Stomach (tissue), 4 donors: Measurements from ENCODE around the gene PLSCR3.
"Not testable (repeated sequence)": the region's sequence is repeated elsewhere in the genome, so short reads cannot be mapped to it uniquely, and the experiment has no call there.

Experiments
- CTCF ChIP-seq, 7 experiments: fragments of 450-650 bp in 4 of 7; fragments of 200-600 bp in 3 of 7; sonication (generic) in 3 of 7; IDR thresholded peaks; one replicate each; pipeline ENCODE4 v1.5.1; 2016 to 2019; ENCODE audit warnings: antibody characterized with exemption in 7 of 7, control low read depth in 2 of 7, mild to moderate bottlenecking in 1 of 7
- EP300 ChIP-seq: sonication (generic); formaldehyde crosslinking; IDR thresholded peaks from one replicate; pipeline ENCODE4 v1.6.1; 2017; ENCODE audit warnings: antibody characterized with exemption
- POLR2A ChIP-seq, 4 donors: fragments of 450-650 bp; IDR thresholded peaks; one replicate each; pipeline ENCODE4 v1.6.1; 2016; ENCODE audit warnings: antibody characterized with exemption in 4 of 4, control low read depth in 2 of 4, mild to moderate bottlenecking in 1 of 4, moderate library complexity in 1 of 4
- POLR2AphosphoS5 ChIP-seq, 3 donors: sonication (generic); formaldehyde crosslinking; IDR thresholded peaks; one replicate each; pipeline ENCODE4 v1.6.1; 2016; ENCODE audit warnings: antibody characterized with exemption in 3 of 3

GRCh38 chr17:7365963-7366362 is 28.4 kb downstream of the PLSCR3 start:
- TF ChIP-seq CTCF (IDR thresholded peaks at IDR 0.05); EP300; POLR2AphosphoS5 (IDR thresholded peaks at IDR 0.05); POLR2A (IDR thresholded peaks at IDR 0.05): not testable (repeated sequence)
